ENCODE data around the gene SPDYE4.

Gene SPDYE4

GRCh38 chr17:8708025-8708461, 50.3 kb downstream of the SPDYE4 start:
- DNase-seq = no peak

- no peak for DNase-seq
These were observed 50.9 kb downstream of the SPDYE4 start for GRCh38 chr17:8707332-8708024.

GRCh38 chr17:8706431-8706830, 51.9 kb downstream of the SPDYE4 start:
- no peak for DNase-seq

GRCh38 chr17:8705427-8705826, 52.9 kb downstream of the SPDYE4 start:
- DNase-seq = no peak

- DNase-seq = no peak
These were observed 55.3 kb downstream of the SPDYE4 start for GRCh38 chr17:8703001-8703400.

- no peak for DNase-seq
These were observed 56.6 kb downstream of the SPDYE4 start for GRCh38 chr17:8701754-8702153.

- DNase-seq = no peak
These were observed 57.1 kb downstream of the SPDYE4 start for GRCh38 chr17:8701221-8701620.

All from CD4-positive, alpha-beta T cell treated with Interleukin-12 subunit alpha and Interleukin-12 subunit beta, for 1 hour (primary cell).